Measurements from ENCODE around the gene KEAP1. TPM values are rescaled to one million over a fixed set of nuclear protein-coding genes. Genes with fewer than 3 reads are reported as not detected.

KEAP1 gene
- total and polyA plus RNA-seq, 2 of the 13 experiments (the other 11 are each of a cell fraction or from before 2014, with no cell fraction given) = 56.7 to 72.9 TPM

GRCh38 chr19:10517361-10517759, 14.2 kb upstream of the KEAP1 start, which contains the start of gene S1PR5 (continued):
- TF ChIP-seq DMTF1 (CRISPR knock-in tag; IDR thresholded peaks at IDR 0.05) = no peak
- TF ChIP-seq SAP130 (CRISPR knock-in tag; IDR thresholded peaks at IDR 0.05; ENCODE audit: low read depth) = no peak
- 0 out of 2 replicates have a peak, but pooled peaks have one; percentile 30 for TF ChIP-seq ZNF275 (CRISPR knock-in tag; IDR thresholded peaks at IDR 0.05; ENCODE audit: borderline replicate concordance)
- TF ChIP-seq ZSCAN21 (CRISPR knock-in tag; IDR thresholded peaks at IDR 0.05; ENCODE audit: borderline replicate concordance) = 0 out of 2 replicates have a peak, but pooled peaks have one; percentile 40
- TF ChIP-seq ZNF280D (CRISPR knock-in tag; IDR thresholded peaks at IDR 0.05) = no peak
- TF ChIP-seq ZBTB26 (CRISPR knock-in tag; IDR thresholded peaks at IDR 0.05; ENCODE audit: borderline replicate concordance) = no peak
- no peak for TF ChIP-seq ZNF550 (CRISPR knock-in tag; IDR thresholded peaks at IDR 0.05; ENCODE audit: borderline replicate concordance)
- peak; percentile 91 for TF ChIP-seq ZNF800 (CRISPR knock-in tag; IDR thresholded peaks at IDR 0.05)
- no peak for TF ChIP-seq ZNF501 (CRISPR knock-in tag; IDR thresholded peaks at IDR 0.05)
- TF ChIP-seq TOPORS (CRISPR knock-in tag; IDR thresholded peaks at IDR 0.05) = no peak
- no peak for TF ChIP-seq CENPT (CRISPR knock-in tag; IDR thresholded peaks at IDR 0.05; ENCODE audit: low read depth)
- TF ChIP-seq CENPX (CRISPR knock-in tag; IDR thresholded peaks at IDR 0.05) = no peak
- no peak for TF ChIP-seq ZNF432 (CRISPR knock-in tag; IDR thresholded peaks at IDR 0.05; ENCODE audit: borderline replicate concordance)
- no peak for TF ChIP-seq BCL3 (CRISPR knock-in tag; IDR thresholded peaks at IDR 0.05)
- 0 out of 4 replicates have a peak, but pooled peaks of 1 of the 2 experiments have one; percentile 21 for TF ChIP-seq HMGXB4 (CRISPR knock-in tag; IDR thresholded peaks at IDR 0.05; ENCODE audit: borderline replicate concordance in 1 of 2, low read depth in 1 of 2)

Data from HepG2 (cell line).